H9 (cell line): Measurements from ENCODE around the gene PLPPR5. TPM values are rescaled to one million over a fixed set of nuclear protein-coding genes. Genes with fewer than 3 reads are reported as not detected.

Source experiments
- DNase-seq: peaks from one replicate; pipeline ENCODE4 v3.0.0-alpha.2; 2017
- H2AFZ ChIP-seq: one replicate; pipeline ENCODE4 v1.6.1; 2013; ENCODE audit warnings: mild to moderate bottlenecking, low read length, control low read depth, moderate library complexity
- H2AK5ac ChIP-seq: 2 replicates; pipeline ENCODE4 v1.6.1; 2013; ENCODE audit warnings: low read length, control low read depth, mixed read lengths; ENCODE audit not compliant: insufficient read length
- H2BK120ac ChIP-seq: one replicate; pipeline ENCODE4 v1.6.1; 2013; ENCODE audit warnings: low read depth, mild to moderate bottlenecking, low read length, control low read depth, inconsistent platforms; ENCODE audit not compliant: poor library complexity, severe bottlenecking
- H2BK12ac ChIP-seq: 2 replicates; pipeline ENCODE4 v1.6.1; 2013; ENCODE audit warnings: low read length, control low read depth, mixed read lengths, low read depth; ENCODE audit not compliant: insufficient read length
- H2BK15ac ChIP-seq: 2 replicates; pipeline ENCODE4 v1.6.1; 2013; ENCODE audit warnings: low read depth, low read length, control low read depth
- H2BK20ac ChIP-seq: one replicate; pipeline ENCODE4 v1.6.1; 2013; ENCODE audit warnings: low read depth, mild to moderate bottlenecking, low read length, control low read depth, inconsistent platforms; ENCODE audit not compliant: poor library complexity, severe bottlenecking
- H2BK5ac ChIP-seq: 2 replicates; pipeline ENCODE4 v1.6.1; 2013; ENCODE audit warnings: low read length, control low read depth, mixed read lengths; ENCODE audit not compliant: insufficient read length
- H3K14ac ChIP-seq: 2 replicates; pipeline ENCODE4 v1.6.1; 2013; ENCODE audit warnings: low read length, control low read depth; ENCODE audit not compliant: insufficient read depth
- H3K18ac ChIP-seq: 2 replicates; pipeline ENCODE4 v1.6.1; 2013; ENCODE audit warnings: low read depth, mild to moderate bottlenecking, mixed read lengths, low read length, control low read depth; ENCODE audit not compliant: insufficient read length
- H3K23ac ChIP-seq: 2 replicates; pipeline ENCODE4 v1.6.1; 2013; ENCODE audit warnings: low read length, control low read depth, mixed read lengths, low read depth; ENCODE audit not compliant: insufficient read length
- H3K23me2 ChIP-seq: 2 replicates; pipeline ENCODE4 v1.6.1; 2013; ENCODE audit warnings: low read depth, mild to moderate bottlenecking, mixed read lengths, low read length, control low read depth; ENCODE audit not compliant: insufficient read length, poor library complexity, severe bottlenecking
- H3K27ac ChIP-seq: 2 replicates; pipeline ENCODE4 v1.5.1; 2013; ENCODE audit warnings: low read length, control low read depth, mixed read lengths, low read depth; ENCODE audit not compliant: insufficient read length
- H3K27me3 ChIP-seq: 2 replicates; pipeline ENCODE4 v1.6.1; 2013; ENCODE audit warnings: low read length, control low read depth, inconsistent platforms; ENCODE audit not compliant: insufficient read depth
- H3K4ac ChIP-seq: 2 replicates; pipeline ENCODE4 v1.6.1; 2013; ENCODE audit warnings: low read depth, mild to moderate bottlenecking, control low read depth, inconsistent platforms, low read length, moderate library complexity
- H3K4me1 ChIP-seq: 2 replicates; pipeline ENCODE4 v1.6.1; 2013; ENCODE audit warnings: low read length, control low read depth, inconsistent platforms; ENCODE audit not compliant: insufficient read depth
- H3K4me2 ChIP-seq: 2 replicates; pipeline ENCODE4 v1.6.1; 2013; ENCODE audit warnings: low read length, control low read depth, mixed read lengths; ENCODE audit not compliant: insufficient read length, insufficient read depth
- H3K56ac ChIP-seq: 2 replicates; pipeline ENCODE4 v1.6.1; 2013; ENCODE audit warnings: low read depth, mild to moderate bottlenecking, mixed read lengths, low read length, control low read depth; ENCODE audit not compliant: insufficient read length
- H3K79me1 ChIP-seq: 2 replicates; pipeline ENCODE4 v1.6.1; 2013; ENCODE audit warnings: low read depth, mild to moderate bottlenecking, moderate library complexity, low read length, control low read depth, inconsistent platforms; ENCODE audit not compliant: insufficient read depth, poor library complexity, severe bottlenecking
- H3K79me2 ChIP-seq: 2 replicates; pipeline ENCODE4 v1.6.1; 2013; ENCODE audit warnings: low read length, control low read depth, inconsistent platforms; ENCODE audit not compliant: insufficient read depth
- H3K9ac ChIP-seq: 2 replicates; pipeline ENCODE4 v1.6.1; 2013; ENCODE audit warnings: low read length, control low read depth, mixed read lengths; ENCODE audit not compliant: insufficient read length; ENCODE audit errors: extremely low read depth
- H3K9me3 ChIP-seq: one replicate; pipeline ENCODE4 v1.6.1; 2013; ENCODE audit warnings: low read depth, low read length, inconsistent platforms; ENCODE audit not compliant: control insufficient read depth
- H3T11ph ChIP-seq: one replicate; pipeline ENCODE4 v1.6.1; 2013; ENCODE audit warnings: mild to moderate bottlenecking, low read length, control low read depth, inconsistent platforms
- H4K20me1 ChIP-seq: one replicate; pipeline ENCODE4 v1.6.1; 2013; ENCODE audit not compliant: control insufficient read depth, insufficient read length, insufficient read depth
- H4K5ac ChIP-seq: 2 replicates; pipeline ENCODE4 v1.6.1; 2013; ENCODE audit warnings: low read depth, mild to moderate bottlenecking, mixed read lengths, low read length, control low read depth; ENCODE audit not compliant: insufficient read length
- H4K8ac ChIP-seq: replicated peaks from 2 replicates; pipeline ENCODE4 v1.6.1; 2013; ENCODE audit warnings: low read length, control low read depth, mixed read lengths, low read depth; ENCODE audit not compliant: insufficient read length
- H4K91ac ChIP-seq: 2 replicates; pipeline ENCODE4 v1.6.1; 2013; ENCODE audit warnings: low read depth, mild to moderate bottlenecking, moderate library complexity, mixed read lengths, low read length, control low read depth; ENCODE audit not compliant: insufficient read length
- H3K27ac Mint-ChIP-seq, 3 experiments: 2 replicates in 2 of 3; 3 replicates in 1 of 3; pipeline ENCODE4 v1.8.0; 2020 to 2021; ENCODE audit warnings: mixed read lengths in 3 of 3, mild to moderate bottlenecking in 1 of 3, moderate library complexity in 1 of 3
- H3K27me3 Mint-ChIP-seq: 2 replicates; pipeline ENCODE4 v1.8.0; 2021; ENCODE audit warnings: low read depth, mild to moderate bottlenecking, moderate library complexity, mixed read lengths
- H3K36me3 Mint-ChIP-seq, 3 experiments: 2 replicates in 2 of 3; 3 replicates in 1 of 3; pipeline ENCODE4 v1.8.0; 2020 to 2021; ENCODE audit warnings: low read depth in 3 of 3, mixed read lengths in 3 of 3; ENCODE audit not compliant: insufficient read depth in 1 of 3
- H3K4me1 Mint-ChIP-seq, 2 experiments: 2 replicates each; pipeline ENCODE4 v1.8.0; 2020; ENCODE audit warnings: mixed read lengths in 2 of 2
- H3K4me3 Mint-ChIP-seq, 2 experiments: 2 replicates in 1 of 2; 3 replicates in 1 of 2; pipeline ENCODE4 v1.8.0; 2020 to 2021; ENCODE audit warnings: mild to moderate bottlenecking in 2 of 2, mixed read lengths in 2 of 2, moderate library complexity in 1 of 2
- H3K9me3 Mint-ChIP-seq, 2 experiments: 2 replicates in 1 of 2; 3 replicates in 1 of 2; pipeline ENCODE4 v1.8.0; 2020; ENCODE audit warnings: mild to moderate bottlenecking in 2 of 2, mixed read lengths in 2 of 2, moderate library complexity in 1 of 2
- WGBS: extraction: QIAGEN DNeasy Blood & Tissue Kit; methylation state at CpG from one replicate; pipeline ENCODE4 v1.1.7; 2013; ENCODE audit warnings: missing lambda C conversion rate, low lambda C conversion rate, mixed read lengths; ENCODE audit not compliant: insufficient read length; ENCODE audit errors: extremely low coverage; 5-methylcytosine and 5-hydroxymethylcytosine counted together
- total RNA-seq: library from RNA; stranded (reverse); gene quantifications from 2 replicates; pipeline ENCODE4 v1.2.1, GENCODE V29; 2021
- TF ChIP-seq, protein P1 (sequence below): fragments of 200-600 bp; sonication (generic); conservative IDR thresholded peaks from 3 replicates; pipeline ENCODE4 v1.8.0; 2021; ENCODE audit warnings: antibody characterized with exemption, mild to moderate bottlenecking

The PLPPR5 gene
- total RNA-seq, 1 experiment from 2014 or later, result 1.4 TPM

DNA sequence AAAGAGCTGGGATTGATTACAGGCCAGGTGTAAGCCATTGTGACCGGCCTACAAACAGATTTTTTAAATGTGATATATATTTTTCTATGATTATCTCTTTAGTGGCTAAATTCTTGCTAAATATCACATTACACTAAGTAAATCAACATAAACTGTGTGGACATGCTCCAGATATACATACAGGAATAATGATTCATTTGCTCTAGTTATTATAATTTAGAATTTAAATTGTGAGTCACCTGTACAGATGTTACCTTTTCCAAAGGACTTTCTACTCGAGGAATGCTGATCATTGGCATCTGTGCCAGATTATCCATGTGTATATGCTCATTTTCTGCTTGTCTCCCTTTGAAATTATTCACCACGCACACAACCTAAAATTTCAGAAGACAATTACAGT is 90.1 kb downstream of the PLPPR5 start:
- Histone ChIP-seq H2BK5ac (no peak overlapping the region), H4K91ac (no peak overlapping the region), H3K27me3 (no peaks in the 10 kb centered on the region), H2BK12ac (no peak overlapping the region), H2AFZ (no peak overlapping the region), H2AK5ac (no peak overlapping the region), H2BK15ac (no peak overlapping the region), H4K20me1 (no peaks in the 10 kb centered on the region), H3K79me1 (no peaks in the 10 kb centered on the region), H3K27ac (no peak overlapping the region), H3T11ph (no peak overlapping the region), H2BK120ac (no peak overlapping the region), H4K5ac (no peak overlapping the region), H3K23ac (no peak overlapping the region), H4K8ac (no peak overlapping the region), H3K9me3 (no peaks in the 10 kb centered on the region), H3K14ac (no peak overlapping the region), H3K56ac (no peak overlapping the region), H3K4me1 (no peaks in the 10 kb centered on the region), H3K18ac (no peak overlapping the region), H3K23me2 (no peaks in the 10 kb centered on the region), H3K9ac (no peak overlapping the region), H3K79me2 (no peaks in the 10 kb centered on the region), H3K4ac (no peak overlapping the region), H3K4me2 (no peak overlapping the region), H2BK20ac (no peak overlapping the region)
- no peaks in the 10 kb centered on the region for H3K4me1 Mint-ChIP-seq
- TF ChIP-seq, protein P1, sequence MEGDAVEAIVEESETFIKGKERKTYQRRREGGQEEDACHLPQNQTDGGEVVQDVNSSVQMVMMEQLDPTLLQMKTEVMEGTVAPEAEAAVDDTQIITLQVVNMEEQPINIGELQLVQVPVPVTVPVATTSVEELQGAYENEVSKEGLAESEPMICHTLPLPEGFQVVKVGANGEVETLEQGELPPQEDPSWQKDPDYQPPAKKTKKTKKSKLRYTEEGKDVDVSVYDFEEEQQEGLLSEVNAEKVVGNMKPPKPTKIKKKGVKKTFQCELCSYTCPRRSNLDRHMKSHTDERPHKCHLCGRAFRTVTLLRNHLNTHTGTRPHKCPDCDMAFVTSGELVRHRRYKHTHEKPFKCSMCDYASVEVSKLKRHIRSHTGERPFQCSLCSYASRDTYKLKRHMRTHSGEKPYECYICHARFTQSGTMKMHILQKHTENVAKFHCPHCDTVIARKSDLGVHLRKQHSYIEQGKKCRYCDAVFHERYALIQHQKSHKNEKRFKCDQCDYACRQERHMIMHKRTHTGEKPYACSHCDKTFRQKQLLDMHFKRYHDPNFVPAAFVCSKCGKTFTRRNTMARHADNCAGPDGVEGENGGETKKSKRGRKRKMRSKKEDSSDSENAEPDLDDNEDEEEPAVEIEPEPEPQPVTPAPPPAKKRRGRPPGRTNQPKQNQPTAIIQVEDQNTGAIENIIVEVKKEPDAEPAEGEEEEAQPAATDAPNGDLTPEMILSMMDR, result no peak
- H3K36me3 Mint-ChIP-seq, result no peaks in the 10 kb centered on the region
- DNase-seq, result no peak
- H3K4me3 Mint-ChIP-seq, result no peak overlapping the region
- H3K9me3 Mint-ChIP-seq, result no peaks in the 10 kb centered on the region
- H3K27ac Mint-ChIP-seq, result no peak overlapping the region
- no CpG with 5 or more reads among the region's 3 CpGs for WGBS
- no peaks in the 10 kb centered on the region for H3K27me3 Mint-ChIP-seq
